Anterior cingulate cortex (tissue), 58 donors: ENCODE data around the gene GUCD1.

Experiments used
- DNase-seq, 58 donors: peaks; one replicate each; lab custom pipeline; 2025; lab: John Stamatoyannopoulos, UW

Gene GUCD1

GRCh38 chr22:24591286-24591830 is 36.4 kb upstream of the GUCD1 start:
- no peak for DNase-seq

- no peak for DNase-seq
These were observed 35.7 kb upstream of the GUCD1 start for GRCh38 chr22:24590596-24591173.

- DNase-seq = no peak
These were observed 34.6 kb upstream of the GUCD1 start for GRCh38 chr22:24589518-24590030.

GRCh38 chr22:24588757-24589481 is 34.0 kb upstream of the GUCD1 start:
- DNase-seq = peak in 6 of 58 donors; percentile 43 to 71 (median 60)

GRCh38 chr22:24588381-24588756 is 33.4 kb upstream of the GUCD1 start:
- DNase-seq = peak in 57 of 58 donors; percentile 35 to 95 (median 83)

GRCh38 chr22:24587948-24588347 is 33.0 kb upstream of the GUCD1 start:
- no peak for DNase-seq

GRCh38 chr22:24587251-24587650 is 32.3 kb upstream of the GUCD1 start:
- DNase-seq = no peak

GRCh38 chr22:24585927-24586546 is 31.1 kb upstream of the GUCD1 start:
- DNase-seq = no peak

- no peak for DNase-seq
These were observed 30.5 kb upstream of the GUCD1 start for GRCh38 chr22:24585461-24585860.

GRCh38 chr22:24584871-24585411 is 30.0 kb upstream of the GUCD1 start:
- no peak for DNase-seq

GRCh38 chr22:24584166-24584790 is 29.3 kb upstream of the GUCD1 start:
- DNase-seq = no peak

GRCh38 chr22:24583221-24584165 is 28.6 kb upstream of the GUCD1 start:
- DNase-seq = peak in 1 of 58 donors; percentile 18

GRCh38 chr22:24582056-24582814 is 27.3 kb upstream of the GUCD1 start:
- DNase-seq = no peak

- DNase-seq = no peak
These were observed 25.3 kb upstream of the GUCD1 start for GRCh38 chr22:24580276-24580675.

GRCh38 chr22:24579258-24579601 is 24.3 kb upstream of the GUCD1 start:
- DNase-seq = no peak

GRCh38 chr22:24578355-24579257 is 23.7 kb upstream of the GUCD1 start:
- DNase-seq = no peak

- DNase-seq = no peak
These were observed 21.8 kb upstream of the GUCD1 start for GRCh38 chr22:24576778-24577177.

GRCh38 chr22:24571266-24571665 is 16.3 kb upstream of the GUCD1 start:
- DNase-seq = no peak
